Upper lobe of left lung (tissue), 6 donors: ENCODE results near the gene TBC1D5. TPM values are rescaled to one million over a fixed set of nuclear protein-coding genes. Genes with fewer than 3 reads are reported as not detected.

ENCODE experiments used
- ATAC-seq, 2 donors: fragments of 200-7000 bp; cut with Tn5 transposase; one replicate each; pipeline ENCODE4 v1.9.1; 2022; ENCODE audit warnings: mild to moderate bottlenecking in 2 of 2, moderate library complexity in 2 of 2; ENCODE audit not compliant: low FRiP score in 2 of 2
- DNase-seq, 2 donors: peaks; one replicate each; pipeline ENCODE4 v3.0.0-alpha.2; 2019 to 2020
- H3K27ac ChIP-seq, 4 donors: fragments of 200-600 bp; sonication (generic); one replicate each; pipeline ENCODE4 v1.5.1; 2016 to 2019
- H3K27me3 ChIP-seq, 4 donors: fragments of 200-600 bp; sonication (generic); one replicate each; pipeline ENCODE4 v1.5.1; 2017 to 2019
- H3K36me3 ChIP-seq, 4 donors: fragments of 200-600 bp; sonication (generic); one replicate each; pipeline ENCODE4 v1.5.1; 2016 to 2019
- H3K4me1 ChIP-seq, 4 donors: fragments of 200-600 bp; sonication (generic); one replicate each; pipeline ENCODE4 v1.5.1; 2018 to 2019
- H3K4me3 ChIP-seq, 4 donors: fragments of 200-600 bp; sonication (generic); one replicate each; pipeline ENCODE4 v1.5.1; 2017 to 2019; ENCODE audit warnings: mild to moderate bottlenecking in 2 of 4, moderate library complexity in 1 of 4
- H3K9me3 ChIP-seq, 4 donors: fragments of 200-600 bp; sonication (generic); one replicate each; pipeline ENCODE4 v1.5.1; 2018 to 2019
- CTCF ChIP-seq, 6 experiments: fragments of 450-650 bp in 4 of 6; fragments of 200-600 bp in 2 of 6; sonication (generic) in 2 of 6; IDR thresholded peaks; one replicate each; pipeline ENCODE4 v1.5.1; 2016 to 2019; ENCODE audit warnings: antibody characterized with exemption in 6 of 6
- EP300 ChIP-seq, 4 donors: sonication (generic); formaldehyde crosslinking; IDR thresholded peaks; one replicate each; pipeline ENCODE4 v1.5.1; 2017; ENCODE audit warnings: antibody characterized with exemption in 4 of 4, control low read depth in 2 of 4
- POLR2A ChIP-seq, 4 donors: fragments of 450-650 bp; IDR thresholded peaks; one replicate each; pipeline ENCODE4 v1.5.1; 2016 to 2017; ENCODE audit warnings: antibody characterized with exemption in 4 of 4, mild to moderate bottlenecking in 2 of 4
- POLR2AphosphoS5 ChIP-seq, 2 donors: sonication (generic); formaldehyde crosslinking; IDR thresholded peaks; one replicate each; pipeline ENCODE4 v1.5.1; 2017; ENCODE audit warnings: antibody characterized with exemption in 2 of 2
- WGBS, 2 donors: methylation state at CpG; one replicate each; pipeline ENCODE4 v1.1.5; 2017 to 2018; 5-methylcytosine and 5-hydroxymethylcytosine counted together
- total RNA-seq, 6 donors: library from RNA; depleted of rRNA in 4 of 6; stranded (reverse); fragments of >200 nt in 4 of 6; gene quantifications; one replicate each; pipeline versions ENCODE4 v1.1.0 to v1.2.1, GENCODE V29; 2016 to 2021
- donor health status: DM: no; HTN: no; CAD: no; lungs with moderate emphysema.
- donor health status: DM: no; HTN: yes; CAD: no; lungs with severe emphysema.

Gene TBC1D5
- total RNA-seq, 6 donors from 2014 or later: 53.0 to 135 (median 63.3) TPM

- Histone ChIP-seq H3K4me3 (no peak overlapping the region), H3K4me1 (no peaks in the 10 kb centered on the region), H3K9me3 (no peaks in the 10 kb centered on the region), H3K27ac (no peak overlapping the region), H3K36me3 (no peaks in the 10 kb centered on the region), H3K27me3 (no peaks in the 10 kb centered on the region)
- DNase-seq (no peak), ATAC-seq (no peak)
- 83 to 88% methylated on average over 3 of the region's 3 CpGs for WGBS, 2 donors
- TF ChIP-seq POLR2A (IDR thresholded peaks at IDR 0.05) (no peak), POLR2AphosphoS5 (IDR thresholded peaks at IDR 0.05) (no peak)
These were observed 428.7 kb downstream of the TBC1D5 start for GRCh38 chr3:17313746-17314145.

GRCh38 chr3:17310983-17311382, 431.4 kb downstream of the TBC1D5 start:
- H3K36me3 ChIP-seq: no peaks in the 10 kb centered on the region
- TF ChIP-seq POLR2A (IDR thresholded peaks at IDR 0.05): no peak
- no peak for TF ChIP-seq POLR2AphosphoS5 (IDR thresholded peaks at IDR 0.05)
- no peak for TF ChIP-seq EP300 (IDR thresholded peaks at IDR 0.05)
- DNase-seq: no peak
- no peaks in the 10 kb centered on the region for H3K27me3 ChIP-seq
- H3K4me3 ChIP-seq: no peak overlapping the region
- ATAC-seq: no peak
- H3K4me1 ChIP-seq: no peaks in the 10 kb centered on the region
- no peaks in the 10 kb centered on the region for H3K9me3 ChIP-seq
- no peak overlapping the region for H3K27ac ChIP-seq

- Histone ChIP-seq H3K4me3 (no peak overlapping the region), H3K4me1 (no peaks in the 10 kb centered on the region), H3K9me3 (no peaks in the 10 kb centered on the region), H3K36me3 (no peaks in the 10 kb centered on the region), H3K27ac (no peak overlapping the region), H3K27me3 (no peaks in the 10 kb centered on the region)
- ATAC-seq: no peak
- 81 to 89% methylated on average over 5 of the region's 5 CpGs for WGBS, 2 donors
- no peak for TF ChIP-seq CTCF (IDR thresholded peaks at IDR 0.05)
- TF ChIP-seq EP300 (IDR thresholded peaks at IDR 0.05): no peak
- TF ChIP-seq POLR2A (IDR thresholded peaks at IDR 0.05): no peak
- TF ChIP-seq POLR2AphosphoS5 (IDR thresholded peaks at IDR 0.05): no peak
- DNase-seq: no peak
These were observed 434.5 kb downstream of the TBC1D5 start for GRCh38 chr3:17307887-17308286.

GRCh38 chr3:17307482-17307881, 434.9 kb downstream of the TBC1D5 start:
- no peak overlapping the region for H3K4me3 ChIP-seq
- H3K9me3 ChIP-seq: no peaks in the 10 kb centered on the region
- 95% methylated on average over 1 of the region's 1 CpG for WGBS, 2 donors
- no peak overlapping the region for H3K27ac ChIP-seq
- TF ChIP-seq POLR2A (IDR thresholded peaks at IDR 0.05) (no peak), POLR2AphosphoS5 (IDR thresholded peaks at IDR 0.05) (no peak), CTCF (IDR thresholded peaks at IDR 0.05) (no peak), EP300 (IDR thresholded peaks at IDR 0.05) (no peak)
- DNase-seq (no peak), ATAC-seq (no peak)
- H3K4me1 ChIP-seq: no peaks in the 10 kb centered on the region
- H3K36me3 ChIP-seq: no peaks in the 10 kb centered on the region
- no peaks in the 10 kb centered on the region for H3K27me3 ChIP-seq

GRCh38 chr3:17304969-17305368, 437.5 kb downstream of the TBC1D5 start:
- no peaks in the 10 kb centered on the region for H3K27me3 ChIP-seq
- H3K4me3 ChIP-seq: no peak overlapping the region
- DNase-seq (no peak), ATAC-seq (no peak)
- H3K9me3 ChIP-seq: no peaks in the 10 kb centered on the region
- no peak for TF ChIP-seq POLR2AphosphoS5 (IDR thresholded peaks at IDR 0.05)
- TF ChIP-seq EP300 (IDR thresholded peaks at IDR 0.05): no peak
- no peak for TF ChIP-seq CTCF (IDR thresholded peaks at IDR 0.05)
- no peak for TF ChIP-seq POLR2A (IDR thresholded peaks at IDR 0.05)
- peaks cover 0 to 6% (median 2%) of the 10 kb centered on the region in 4 donors for H3K4me1 ChIP-seq
- H3K36me3 ChIP-seq: no peaks in the 10 kb centered on the region
- H3K27ac ChIP-seq: no peak overlapping the region
- WGBS, 2 donors: 0 to 5% methylated on average over 1 of the region's 1 CpG

GRCh38 chr3:17302774-17303173, 439.7 kb downstream of the TBC1D5 start:
- H3K27me3 ChIP-seq: no peaks in the 10 kb centered on the region
- DNase-seq: no peak
- no peak overlapping the region for H3K4me3 ChIP-seq
- peaks cover 0 to 6% (median 2%) of the 10 kb centered on the region in 4 donors for H3K4me1 ChIP-seq
- no peaks in the 10 kb centered on the region for H3K9me3 ChIP-seq
- ATAC-seq: no peak
- TF ChIP-seq CTCF (IDR thresholded peaks at IDR 0.05) (no peak), EP300 (IDR thresholded peaks at IDR 0.05) (no peak), POLR2AphosphoS5 (IDR thresholded peaks at IDR 0.05) (no peak), POLR2A (IDR thresholded peaks at IDR 0.05) (no peak)
- H3K36me3 ChIP-seq: no peaks in the 10 kb centered on the region
- H3K27ac ChIP-seq: no peak overlapping the region
